Measurements from ENCODE around the gene LIPE. TPM values are rescaled to one million over a fixed set of nuclear protein-coding genes. Genes with fewer than 3 reads are reported as not detected.
A peak's percentile ranks its signal among the peaks of the same experiment; 100 is the strongest.

The LIPE gene
- total and polyA plus RNA-seq, 4 donors = 3.6 to 7.7 (median 4.5) TPM

DNA sequence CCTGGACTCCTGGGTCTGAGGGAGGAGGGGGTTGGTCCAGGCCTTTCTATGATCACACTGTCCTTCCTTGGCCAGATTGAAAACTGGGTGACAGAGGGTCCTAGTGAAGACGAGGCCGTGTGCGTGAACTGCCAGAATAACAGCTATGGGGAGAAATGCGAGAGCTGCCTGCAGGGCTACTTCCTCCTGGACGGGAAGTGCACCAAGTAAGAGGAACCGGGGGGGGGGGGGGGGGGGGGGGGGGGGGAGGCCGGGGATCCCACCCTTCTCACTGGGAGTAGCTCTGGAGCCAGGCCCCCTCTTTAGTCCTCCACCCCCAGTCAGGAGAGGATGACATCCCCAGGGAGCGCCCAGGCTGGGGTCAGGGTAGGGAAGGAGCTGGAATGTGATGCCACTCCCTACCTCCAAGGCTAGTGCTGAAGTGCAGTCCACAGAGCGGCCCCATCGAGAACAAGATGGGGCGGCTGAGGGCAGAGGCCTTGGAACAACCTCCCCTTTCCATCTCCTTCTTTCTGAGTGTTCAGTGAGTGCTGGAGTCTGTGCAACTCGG, 56.5 kb downstream of the LIPE start:
- Histone ChIP-seq H3K4me3 (no peak overlapping the region), H3K4me1 (ENCODE audit: control insufficient read depth in 5 of 5, insufficient read depth in 5 of 5, low read length in 5 of 5) (no peaks in the 10 kb centered on the region), H3K36me3 (ENCODE audit: control insufficient read depth in 4 of 4, insufficient read depth in 4 of 4, low read length in 4 of 4) (peaks cover 0 to 26% (median 10%) of the 10 kb centered on the region in 4 donors), H3K27ac (ENCODE audit: low read depth in 1 of 2, low read length in 1 of 2) (no peak overlapping the region), H3K9me3 (ENCODE audit: control insufficient read depth in 4 of 4, insufficient read depth in 3 of 4, low read length in 3 of 4) (no peaks in the 10 kb centered on the region), H3K27me3 (ENCODE audit: control insufficient read depth in 3 of 3, insufficient read depth in 3 of 3, low read length in 2 of 3) (no peaks in the 10 kb centered on the region), H3K9ac (ENCODE audit: insufficient read depth in 1 of 2, low read length in 2 of 2) (no peak overlapping the region)
- ATAC-seq (ENCODE audit: insufficient read depth, low FRiP score) = no peak
- 69 to 76% methylated on average over 11 to 12 of the region's 12 CpGs for WGBS, 2 donors
- TF ChIP-seq CTCF (IDR thresholded peaks at IDR 0.05; ENCODE audit: control extremely low read depth, extremely low read depth) = no peak
- DNase-seq = peak in 1 of 3 donors; percentile 44

- no peak for TF ChIP-seq CTCF (IDR thresholded peaks at IDR 0.05; ENCODE audit: control extremely low read depth, extremely low read depth)
- H3K27ac ChIP-seq (ENCODE audit: low read depth in 1 of 2, low read length in 1 of 2) = no peak overlapping the region
- no peaks in the 10 kb centered on the region for H3K9me3 ChIP-seq (ENCODE audit: control insufficient read depth in 4 of 4, insufficient read depth in 3 of 4, low read length in 3 of 4)
- DNase-seq (no peak), ATAC-seq (ENCODE audit: insufficient read depth, low FRiP score) (no peak)
- H3K27me3 ChIP-seq (ENCODE audit: control insufficient read depth in 3 of 3, insufficient read depth in 3 of 3, low read length in 2 of 3) = no peaks in the 10 kb centered on the region
- H3K4me3 ChIP-seq = no peak overlapping the region
- WGBS, 2 donors = 83 to 85% methylated on average over 9 of the region's 9 CpGs
- H3K9ac ChIP-seq (ENCODE audit: insufficient read depth in 1 of 2, low read length in 2 of 2) = no peak overlapping the region
- H3K4me1 ChIP-seq (ENCODE audit: control insufficient read depth in 5 of 5, insufficient read depth in 5 of 5, low read length in 5 of 5) = no peaks in the 10 kb centered on the region
- H3K36me3 ChIP-seq (ENCODE audit: control insufficient read depth in 4 of 4, insufficient read depth in 4 of 4, low read length in 4 of 4) = peaks cover 0 to 22% (median 9%) of the 10 kb centered on the region in 4 donors
These were observed 57.1 kb downstream of the LIPE start for GRCh38 chr19:42370068-42370520.

DNA sequence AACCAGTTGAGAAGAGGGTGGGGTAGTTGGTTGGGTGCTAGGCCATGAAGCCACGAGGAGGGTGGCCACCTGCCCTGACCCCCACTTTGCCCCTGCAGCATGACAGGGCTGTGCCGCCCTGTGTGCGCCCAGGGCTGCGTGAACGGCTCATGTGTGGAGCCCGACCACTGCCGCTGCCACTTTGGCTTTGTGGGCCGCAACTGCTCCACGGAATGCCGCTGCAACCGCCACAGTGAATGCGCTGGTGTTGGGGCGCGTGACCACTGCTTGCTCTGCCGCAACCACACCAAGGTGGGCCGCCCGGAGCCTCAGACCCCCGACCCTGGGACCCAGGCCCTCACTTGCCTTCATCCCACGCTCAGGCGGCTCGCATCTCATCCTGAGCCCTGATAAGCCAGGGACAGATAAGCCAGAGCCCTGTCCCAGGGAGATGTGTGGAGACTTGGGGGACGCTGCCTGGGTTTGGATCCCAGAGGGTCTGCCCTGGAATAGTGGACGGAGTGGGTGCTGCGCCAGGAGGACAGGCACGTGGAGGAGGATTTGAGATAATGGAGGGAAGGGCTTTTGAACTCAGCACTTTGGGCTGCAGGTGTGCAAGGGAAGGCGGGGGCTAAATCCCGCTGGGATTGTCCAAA, 57.6 kb downstream of the LIPE start:
- ATAC-seq (ENCODE audit: insufficient read depth, low FRiP score) (no peak), DNase-seq (no peak)
- Histone ChIP-seq H3K27ac (ENCODE audit: low read depth in 1 of 2, low read length in 1 of 2) (no peak overlapping the region), H3K9ac (ENCODE audit: insufficient read depth in 1 of 2, low read length in 2 of 2) (no peak overlapping the region), H3K27me3 (ENCODE audit: control insufficient read depth in 3 of 3, insufficient read depth in 3 of 3, low read length in 2 of 3) (no peaks in the 10 kb centered on the region), H3K4me3 (no peak overlapping the region), H3K9me3 (ENCODE audit: control insufficient read depth in 4 of 4, insufficient read depth in 3 of 4, low read length in 3 of 4) (no peaks in the 10 kb centered on the region), H3K4me1 (ENCODE audit: control insufficient read depth in 5 of 5, insufficient read depth in 5 of 5, low read length in 5 of 5) (no peaks in the 10 kb centered on the region), H3K36me3 (ENCODE audit: control insufficient read depth in 4 of 4, insufficient read depth in 4 of 4, low read length in 4 of 4) (peaks cover 0 to 17% (median 6%) of the 10 kb centered on the region in 4 donors)
- TF ChIP-seq CTCF (IDR thresholded peaks at IDR 0.05; ENCODE audit: control extremely low read depth, extremely low read depth) = no peak
- WGBS, 2 donors = 95% methylated on average over 27 of the region's 27 CpGs
